GOT3 (cell line): ENCODE data around the gene SOCS4.

Experiments
- DNase-seq: peaks from one replicate; lab custom pipeline; 2025; ENCODE audit warnings: mixed read lengths; lab: John Stamatoyannopoulos, UW

Gene SOCS4

DNA sequence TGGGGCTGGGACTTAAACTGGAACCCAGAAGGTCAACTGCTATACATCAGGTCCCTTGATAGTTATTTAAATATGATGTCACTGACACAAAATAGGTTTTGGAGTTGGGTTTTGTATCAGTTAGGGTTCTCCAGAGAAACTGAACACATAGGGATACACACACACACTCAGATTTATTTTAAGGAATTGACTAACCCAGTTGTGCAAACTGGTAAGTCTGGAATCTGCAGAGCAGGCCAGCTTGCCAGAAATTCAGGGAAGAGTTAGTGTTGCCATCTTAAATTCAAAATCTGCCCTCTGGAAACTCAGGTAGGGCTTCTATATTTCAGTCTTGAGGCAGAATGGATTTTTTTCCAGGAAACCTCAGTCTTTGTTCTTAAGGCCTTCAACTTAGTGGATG lies 61.3 kb downstream of the SOCS4 start:
- DNase-seq = no peak

DNA sequence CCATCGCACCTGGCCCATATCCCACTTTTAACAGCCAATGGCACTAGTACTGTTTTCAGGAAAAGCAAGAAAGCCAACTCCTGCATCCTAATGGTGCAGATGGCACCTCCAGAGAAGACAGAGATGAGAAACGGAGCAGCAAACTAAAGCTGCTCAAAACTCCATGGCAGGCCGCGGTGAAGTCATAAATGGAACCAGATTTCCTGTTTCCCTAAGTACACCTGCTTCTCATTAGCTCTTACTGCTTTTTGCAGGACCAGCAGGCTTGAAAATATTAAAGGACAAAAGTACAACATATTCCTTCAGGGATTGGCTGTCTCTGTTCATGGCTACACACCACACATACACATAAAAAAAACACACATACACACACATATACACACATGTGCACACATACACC lies 65.3 kb downstream of the SOCS4 start:
- no peak for DNase-seq

DNA sequence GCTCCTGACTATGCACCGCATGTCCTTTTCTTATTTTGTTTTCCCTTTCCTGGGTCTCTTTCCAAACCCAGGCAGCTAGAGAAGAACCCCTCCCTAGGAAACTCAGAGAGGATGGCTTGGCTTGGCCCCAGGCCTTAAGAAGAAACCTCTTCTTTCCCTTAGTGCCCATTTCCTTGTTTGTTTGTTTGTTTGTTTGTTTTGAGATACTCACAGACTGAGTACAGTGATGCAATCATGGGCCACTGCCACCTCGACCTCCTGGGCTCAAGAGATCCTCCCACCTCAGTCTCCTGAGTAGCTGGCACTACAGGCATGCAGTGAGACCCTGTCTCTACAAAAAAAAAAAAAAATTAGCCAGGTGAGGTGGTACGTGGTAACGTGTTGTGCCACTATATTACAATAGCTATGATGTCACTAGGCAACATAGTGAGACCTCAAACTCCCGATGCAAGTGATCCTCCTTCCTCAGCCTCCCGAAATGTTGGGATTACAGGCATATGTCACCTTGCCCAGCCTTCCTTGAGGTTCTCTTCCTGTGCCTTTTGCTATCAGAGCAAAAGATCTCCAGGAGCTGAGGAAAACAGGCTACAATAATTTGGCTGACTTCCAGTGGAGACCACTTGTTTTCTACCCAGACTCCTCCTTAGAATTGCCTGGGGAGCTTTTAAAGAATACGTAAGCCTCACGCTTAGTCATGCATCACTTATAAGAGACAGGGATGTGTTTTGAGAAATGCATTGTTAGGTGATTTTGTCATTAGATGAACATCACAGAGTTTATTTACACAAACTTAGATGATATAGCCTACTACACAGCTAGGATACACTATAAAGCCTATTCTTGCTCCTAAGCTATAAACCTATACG lies 67.5 kb downstream of the SOCS4 start:
- DNase-seq = no peak

DNA sequence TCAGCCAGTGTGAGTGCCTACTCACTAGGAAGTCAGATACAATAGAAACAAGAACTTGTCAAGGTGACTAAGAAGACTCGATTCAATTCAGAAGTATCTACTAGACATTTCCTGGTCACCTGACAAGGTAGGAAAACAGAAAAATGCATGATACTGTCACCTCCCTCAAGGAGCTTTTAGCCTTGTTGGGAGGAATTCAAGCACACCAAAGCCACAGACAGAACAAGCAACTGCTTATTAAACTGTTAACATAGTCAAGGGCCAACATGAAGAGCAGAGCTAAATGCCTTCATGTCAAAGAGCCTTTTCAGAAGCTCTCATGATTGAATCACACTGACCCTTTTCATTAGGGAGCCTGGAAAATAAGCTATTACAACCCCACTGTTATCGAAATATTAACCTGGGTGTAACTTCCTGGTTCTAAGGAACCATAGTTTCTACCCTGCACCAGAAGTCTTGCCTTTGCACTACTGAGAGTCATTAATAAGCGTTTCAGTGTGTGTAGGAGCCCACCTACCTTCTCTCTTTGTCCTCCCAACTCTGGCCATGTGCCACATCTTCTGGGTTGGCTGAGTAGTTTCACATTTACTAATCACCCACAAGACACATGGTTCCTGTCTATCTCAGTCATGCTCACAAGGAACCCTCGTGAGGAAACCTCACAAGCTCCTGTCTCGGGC lies 71.0 kb downstream of the SOCS4 start:
- no peak for DNase-seq

DNA sequence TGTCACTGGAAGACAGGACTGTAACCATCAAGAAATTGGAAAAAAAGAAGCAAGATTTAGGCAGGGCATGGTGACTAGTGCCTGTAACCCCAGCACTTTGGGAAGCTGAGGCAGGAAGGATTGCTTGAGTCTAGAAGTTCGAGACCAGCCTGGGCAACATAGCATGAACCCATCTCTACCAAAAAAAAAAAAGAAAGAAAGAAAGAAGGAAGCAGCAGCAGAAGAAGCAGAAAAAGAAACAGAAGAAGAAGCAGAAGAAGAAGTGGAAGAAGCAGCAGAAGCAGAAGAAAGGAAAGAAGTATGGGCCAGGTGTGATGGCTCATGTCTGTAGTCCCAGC lies 71.5 kb downstream of the SOCS4 start:
- DNase-seq = no peak
